Stimulated activated CD4-positive, alpha-beta T cell treated with anti-CD3 and anti-CD28 coated beads, Interleukin-2, amount 100 ng/mL, for 4 hours (primary cell): ENCODE data around the gene FYTTD1.

ENCODE experiments used
- DNase-seq: peaks from one replicate; pipeline ENCODE4 v3.0.0-alpha.2; 2020; ENCODE audit warnings: low read depth

FYTTD1 gene

GRCh38 chr3:197833930-197834715 lies 84.4 kb downstream of the FYTTD1 start:
- no peak for DNase-seq

- no peak for DNase-seq
Observed at GRCh38 chr3:197835509-197835908, 85.8 kb downstream of the FYTTD1 start.

GRCh38 chr3:197836244-197836643 lies 86.6 kb downstream of the FYTTD1 start:
- no peak for DNase-seq
